Measurements from ENCODE around the gene TRMT61B.

TRMT61B gene

DNA sequence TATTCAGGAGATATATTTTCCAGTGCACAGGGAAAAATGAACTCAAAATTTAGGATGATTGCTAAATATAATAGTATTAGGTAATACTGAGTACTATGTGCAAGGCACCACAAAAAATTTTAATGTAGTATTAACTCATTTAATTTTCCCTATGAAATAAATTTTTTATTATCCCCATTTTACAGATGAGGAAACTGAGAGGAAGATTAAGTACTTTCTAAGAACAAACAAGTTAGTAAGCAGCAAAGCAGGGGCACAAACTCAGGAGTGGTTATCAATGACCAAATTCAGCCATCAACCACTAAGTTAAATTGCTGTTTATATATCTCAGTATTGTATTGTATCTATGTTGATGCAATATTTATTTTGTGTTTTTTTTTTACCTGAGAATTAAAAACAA, 45.2 kb downstream of the TRMT61B start:
- Mint-ChIP-seq H3K36me3 (ENCODE audit: low read depth) (peaks cover 7% of the 10 kb centered on the region), H3K27ac (no peak overlapping the region), H3K9me3 (no peaks in the 10 kb centered on the region), H3K4me3 (no peak overlapping the region), H3K27me3 (ENCODE audit: low read depth, poor library complexity) (peaks cover 4% of the 10 kb centered on the region), H3K4me1 (no peaks in the 10 kb centered on the region)
- no peak for TF ChIP-seq CTCF (IDR thresholded peaks at IDR 0.05)
- no peak for DNase-seq

GRCh38 chr2:28824207-28824606, 45.9 kb downstream of the TRMT61B start:
- Mint-ChIP-seq H3K27me3 (ENCODE audit: low read depth, poor library complexity) (peaks cover 5% of the 10 kb centered on the region), H3K4me1 (no peaks in the 10 kb centered on the region), H3K9me3 (no peaks in the 10 kb centered on the region), H3K4me3 (no peak overlapping the region), H3K27ac (no peak overlapping the region), H3K36me3 (ENCODE audit: low read depth) (peaks cover 7% of the 10 kb centered on the region)
- DNase-seq, result no peak
- TF ChIP-seq CTCF (IDR thresholded peaks at IDR 0.05), result no peak

DNA sequence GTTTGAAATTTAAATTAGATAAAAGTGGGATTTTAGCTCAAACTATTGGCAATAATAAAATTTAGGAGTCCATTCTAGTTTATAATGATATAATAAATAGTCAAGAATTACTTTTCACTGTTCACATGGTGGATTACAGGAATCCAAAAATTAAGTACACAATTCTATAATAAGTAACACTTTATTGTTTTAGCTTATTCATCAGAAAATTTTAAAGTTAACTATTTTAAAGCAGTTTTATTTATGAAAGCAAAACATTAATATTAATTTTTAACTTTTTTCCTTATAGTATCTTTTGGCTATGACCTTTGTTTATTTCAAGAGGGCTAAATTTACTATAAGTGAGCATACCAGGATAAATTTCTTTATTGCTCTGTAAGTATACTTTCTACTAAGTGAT, 48.1 kb downstream of the TRMT61B start:
- no peaks in the 10 kb centered on the region for H3K9me3 Mint-ChIP-seq
- no peaks in the 10 kb centered on the region for H3K4me1 Mint-ChIP-seq
- no peak overlapping the region for H3K27ac Mint-ChIP-seq
- TF ChIP-seq CTCF (IDR thresholded peaks at IDR 0.05), result no peak
- H3K36me3 Mint-ChIP-seq (ENCODE audit: low read depth), result no peaks in the 10 kb centered on the region
- DNase-seq, result no peak
- H3K27me3 Mint-ChIP-seq (ENCODE audit: low read depth, poor library complexity), result peaks cover 5% of the 10 kb centered on the region
- H3K4me3 Mint-ChIP-seq, result no peak overlapping the region

DNA sequence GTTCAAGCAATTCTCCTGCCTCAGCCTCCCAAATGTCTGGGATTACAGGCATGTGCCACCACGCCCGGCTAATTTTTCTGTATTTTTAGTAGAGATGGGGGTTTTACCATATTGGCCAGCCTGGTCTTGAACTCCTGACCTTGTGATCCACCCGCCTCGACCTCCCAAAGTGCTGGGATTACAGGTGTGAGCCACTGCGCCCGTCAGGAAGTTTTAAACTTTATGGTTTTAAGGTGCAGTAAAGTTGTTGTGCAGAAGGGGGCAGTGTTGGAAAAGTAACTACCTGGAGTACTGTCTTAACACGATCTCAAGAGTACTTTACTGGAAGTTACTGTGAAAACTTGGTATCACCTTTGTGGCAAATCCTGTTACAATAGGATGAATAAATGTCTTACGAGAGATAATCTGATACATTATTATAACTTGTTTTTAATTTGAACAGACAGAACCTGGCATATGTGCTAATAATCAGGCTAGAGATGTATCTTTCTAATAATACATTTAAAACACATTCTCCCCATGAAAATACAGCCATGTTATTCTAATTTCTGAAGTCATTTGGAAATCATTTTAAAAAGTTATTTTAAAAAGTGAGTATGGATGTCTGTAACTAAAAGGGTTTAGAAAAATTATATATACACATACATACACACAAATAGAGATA, 48.7 kb downstream of the TRMT61B start:
- Mint-ChIP-seq H3K9me3 (no peaks in the 10 kb centered on the region), H3K27ac (no peak overlapping the region), H3K4me3 (no peak overlapping the region), H3K27me3 (ENCODE audit: low read depth, poor library complexity) (peaks cover 5% of the 10 kb centered on the region), H3K4me1 (no peaks in the 10 kb centered on the region), H3K36me3 (ENCODE audit: low read depth) (no peaks in the 10 kb centered on the region)
- peak; percentile 69 for DNase-seq
- TF ChIP-seq CTCF (IDR thresholded peaks at IDR 0.05), result peak; percentile 58

- Mint-ChIP-seq H3K9me3 (peaks cover under 1% of the 10 kb centered on the region), H3K4me1 (no peaks in the 10 kb centered on the region), H3K27me3 (ENCODE audit: low read depth, poor library complexity) (peaks cover 18% of the 10 kb centered on the region), H3K27ac (no peak overlapping the region), H3K4me3 (no peak overlapping the region), H3K36me3 (ENCODE audit: low read depth) (no peaks in the 10 kb centered on the region)
- TF ChIP-seq CTCF (IDR thresholded peaks at IDR 0.05), result no peak
- DNase-seq, result no peak
Observed at GRCh38 chr2:28818053-28818452, 52.1 kb downstream of the TRMT61B start.

All from nephron progenitor cell (in vitro differentiated cells).